ENCODE results near the gene C9orf152. TPM values are rescaled to one million over a fixed set of nuclear protein-coding genes. Genes with fewer than 3 reads are reported as not detected.

The C9orf152 gene
- total RNA-seq, 1 donor from 2014 or later, result not detected

- H3K4me1 ChIP-seq, result no peaks in the 10 kb centered on the region
- H3K36me3 Mint-ChIP-seq, result no peaks in the 10 kb centered on the region
- no peak overlapping the region for H3K4me3 ChIP-seq
- no peak overlapping the region for H3K27ac Mint-ChIP-seq
- H3K27me3 ChIP-seq, result no peaks in the 10 kb centered on the region
- peaks cover 4% of the 10 kb centered on the region for H3K27me3 Mint-ChIP-seq (ENCODE audit: insufficient read depth, low read depth)
- H4K20me1 ChIP-seq (ENCODE audit: low read depth), result no peaks in the 10 kb centered on the region
- H3F3A ChIP-seq (ENCODE audit: low read depth), result no peaks in the 10 kb centered on the region
- H3K4me3 Mint-ChIP-seq, result no peak overlapping the region
- peaks cover 2% of the 10 kb centered on the region for H3K9me3 Mint-ChIP-seq
- no peak for DNase-seq (ENCODE audit: low spot score)
- H3K4me2 ChIP-seq, result no peak overlapping the region
- no peak overlapping the region for H3K9ac ChIP-seq
- no peaks in the 10 kb centered on the region for H3K79me2 ChIP-seq (ENCODE audit: low read depth)
- no peak for TF ChIP-seq EZH2 (IDR thresholded peaks at IDR 0.05)
- no peak for TF ChIP-seq CTCF (IDR thresholded peaks at IDR 0.05)
- no peak for TF ChIP-seq EZH2phosphoT487 (IDR thresholded peaks at IDR 0.05)
- H3K36me3 ChIP-seq, result no peaks in the 10 kb centered on the region
- no peak overlapping the region for H2AFZ ChIP-seq (replicated peaks)
- no peaks in the 10 kb centered on the region for H3K9me3 ChIP-seq (ENCODE audit: low read depth)
- no peaks in the 10 kb centered on the region for H3K4me1 Mint-ChIP-seq
- H3K27ac ChIP-seq, result no peak overlapping the region
These were observed 20.4 kb upstream of the C9orf152 start for GRCh38 chr9:110228321-110228720.

DNA sequence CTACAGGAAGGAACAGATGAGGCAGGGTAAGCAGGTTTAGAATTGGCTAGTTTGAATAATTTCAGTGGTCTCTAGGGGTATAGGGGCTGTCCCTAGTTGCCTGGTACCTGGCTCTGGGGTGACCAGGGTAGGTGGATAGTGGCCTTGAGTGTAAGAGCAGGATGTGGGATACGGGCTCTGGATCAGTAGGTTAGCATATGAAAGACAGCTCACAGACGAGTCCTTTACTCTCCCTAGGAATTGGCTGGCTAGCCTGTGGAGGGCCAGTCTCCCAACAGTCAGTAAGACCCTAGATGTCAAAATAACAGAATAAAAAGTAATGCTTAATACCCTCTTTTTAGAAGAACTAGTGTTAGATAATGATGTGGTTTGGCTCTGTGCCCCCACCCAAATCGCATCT, 16.6 kb upstream of the C9orf152 start:
- Histone ChIP-seq H3K4me3 (no peak overlapping the region), H3K27ac (no peak overlapping the region), H3K9ac (no peak overlapping the region), H4K20me1 (ENCODE audit: low read depth) (no peaks in the 10 kb centered on the region), H3K4me2 (no peak overlapping the region), H3K36me3 (no peaks in the 10 kb centered on the region), H3F3A (ENCODE audit: low read depth) (no peaks in the 10 kb centered on the region), H3K79me2 (ENCODE audit: low read depth) (no peaks in the 10 kb centered on the region), H2AFZ (replicated peaks) (no peak overlapping the region), H3K4me1 (no peaks in the 10 kb centered on the region), H3K9me3 (ENCODE audit: low read depth) (no peaks in the 10 kb centered on the region), H3K27me3 (no peaks in the 10 kb centered on the region)
- no peak for TF ChIP-seq EZH2phosphoT487 (IDR thresholded peaks at IDR 0.05)
- TF ChIP-seq CTCF (IDR thresholded peaks at IDR 0.05), result no peak
- TF ChIP-seq EZH2 (IDR thresholded peaks at IDR 0.05), result no peak
- no peak overlapping the region for H3K27ac Mint-ChIP-seq
- H3K36me3 Mint-ChIP-seq, result no peaks in the 10 kb centered on the region
- peaks cover 4% of the 10 kb centered on the region for H3K27me3 Mint-ChIP-seq (ENCODE audit: insufficient read depth, low read depth)
- no peaks in the 10 kb centered on the region for H3K4me1 Mint-ChIP-seq
- H3K4me3 Mint-ChIP-seq, result no peak overlapping the region
- H3K9me3 Mint-ChIP-seq, result no peaks in the 10 kb centered on the region
- no peak for DNase-seq (ENCODE audit: low spot score)

- Histone ChIP-seq H3F3A (ENCODE audit: low read depth) (no peaks in the 10 kb centered on the region), H2AFZ (replicated peaks) (no peak overlapping the region), H3K9me3 (ENCODE audit: low read depth) (no peaks in the 10 kb centered on the region), H3K36me3 (no peaks in the 10 kb centered on the region), H3K27me3 (no peaks in the 10 kb centered on the region), H4K20me1 (ENCODE audit: low read depth) (no peaks in the 10 kb centered on the region), H3K9ac (no peak overlapping the region), H3K79me2 (ENCODE audit: low read depth) (no peaks in the 10 kb centered on the region), H3K27ac (no peak overlapping the region), H3K4me3 (no peak overlapping the region), H3K4me2 (no peak overlapping the region), H3K4me1 (no peaks in the 10 kb centered on the region)
- H3K9me3 Mint-ChIP-seq, result no peaks in the 10 kb centered on the region
- H3K27ac Mint-ChIP-seq, result no peak overlapping the region
- no peak overlapping the region for H3K4me3 Mint-ChIP-seq
- no peaks in the 10 kb centered on the region for H3K36me3 Mint-ChIP-seq
- no peak for DNase-seq (ENCODE audit: low spot score)
- no peaks in the 10 kb centered on the region for H3K27me3 Mint-ChIP-seq (ENCODE audit: insufficient read depth, low read depth)
- no peaks in the 10 kb centered on the region for H3K4me1 Mint-ChIP-seq
- TF ChIP-seq EZH2 (IDR thresholded peaks at IDR 0.05) (no peak), EZH2phosphoT487 (IDR thresholded peaks at IDR 0.05) (no peak), CTCF (IDR thresholded peaks at IDR 0.05) (no peak)
These were observed 12.8 kb upstream of the C9orf152 start for GRCh38 chr9:110220809-110221208.
